Sigmoid colon (tissue), 7 donors: Measurements from ENCODE around the gene SPEF1. TPM values are rescaled to one million over a fixed set of nuclear protein-coding genes. Genes with fewer than 3 reads are reported as not detected.

Experiments
- DNase-seq: peaks from one replicate; pipeline ENCODE4 v3.0.0-alpha.2; 2019
- H3K27ac ChIP-seq, 4 donors: fragments of 200-600 bp; sonication (generic); one replicate each; pipeline ENCODE4 v1.5.1; 2016 to 2019; ENCODE audit warnings: mild to moderate bottlenecking in 1 of 4
- H3K27me3 ChIP-seq, 3 donors: fragments of 200-600 bp; sonication (generic); one replicate each; pipeline ENCODE4 v1.5.1; 2019; ENCODE audit warnings: mild to moderate bottlenecking in 1 of 3
- H3K36me3 ChIP-seq, 4 donors: fragments of 200-600 bp; sonication (generic); one replicate each; pipeline ENCODE4 v1.5.1; 2016 to 2019
- H3K4me1 ChIP-seq, 4 donors: fragments of 200-600 bp; sonication (generic); one replicate each; pipeline ENCODE4 v1.5.1; 2017 to 2019
- H3K4me3 ChIP-seq, 4 donors: fragments of 200-600 bp; sonication (generic); one replicate each; pipeline ENCODE4 v1.5.1; 2017 to 2019; ENCODE audit warnings: mild to moderate bottlenecking in 2 of 4, moderate library complexity in 1 of 4
- H3K9me3 ChIP-seq, 4 donors: fragments of 200-600 bp in 3 of 4; sonication (generic) in 3 of 4; one replicate each; pipeline versions ENCODE4 v1.5.1 to v1.6.1; 2013 to 2019
- CTCF ChIP-seq, 4 experiments: fragments of 450-650 bp in 3 of 4; fragments of 200-600 bp in 1 of 4; IDR thresholded peaks; one replicate each; pipeline ENCODE4 v1.5.1; 2016 to 2019; ENCODE audit warnings: antibody characterized with exemption in 4 of 4, mild to moderate bottlenecking in 3 of 4, moderate library complexity in 2 of 4
- EP300 ChIP-seq, 4 donors: sonication (generic); formaldehyde crosslinking; IDR thresholded peaks; one replicate each; pipeline ENCODE4 v1.6.1; 2017; ENCODE audit warnings: antibody characterized with exemption in 4 of 4
- POLR2A ChIP-seq, 2 donors: fragments of 450-650 bp; IDR thresholded peaks; one replicate each; pipeline ENCODE4 v1.6.1; 2016; ENCODE audit warnings: antibody characterized with exemption in 2 of 2, mild to moderate bottlenecking in 2 of 2, moderate library complexity in 2 of 2
- POLR2AphosphoS5 ChIP-seq, 4 donors: sonication (generic); formaldehyde crosslinking; IDR thresholded peaks; one replicate each; pipeline ENCODE4 v1.6.1; 2017; ENCODE audit warnings: antibody characterized with exemption in 4 of 4
- WGBS, 2 donors: extraction: QIAGEN DNeasy Blood & Tissue Kit; methylation state at CpG; one replicate each; pipeline ENCODE4 v1.1.7; 2013; 5-methylcytosine and 5-hydroxymethylcytosine counted together
- intact Hi-C: fragments of 100-400 bp; cut with DNase I; formaldehyde crosslinking; loops from one replicate; pipeline ENCODE4 v1.15.1; 2023
- polyA plus RNA-seq, 3 donors: library from polyadenylated mRNA; stranded (reverse); fragments of 200-250 nt; gene quantifications; one replicate each; pipeline ENCODE4 v1.2.3, GENCODE V29; 2013
- total RNA-seq, 4 donors: library from RNA; depleted of rRNA; stranded (reverse); fragments of >200 nt; gene quantifications; one replicate each; pipeline ENCODE4 v1.1.0, GENCODE V29; 2016
- donor health status: healthy with polysubstance abuse.
- donor health status: Bipolar disorder and iron deficiency.
- donor health status: healthy.

Gene SPEF1
- total and polyA plus RNA-seq, 7 donors, result 0.12 to 0.81 TPM; not detected in 5

GRCh38 chr20:3777381-3777715 lies 3.9 kb downstream of the SPEF1 start:
- no peaks in the 10 kb centered on the region for H3K27me3 ChIP-seq
- peak overlapping the region in 3 of 4 donors; percentile 47 to 54 (median 48) for H3K27ac ChIP-seq
- H3K9me3 ChIP-seq, result no peaks in the 10 kb centered on the region

GRCh38 chr20:3775457-3776108 lies 5.7 kb downstream of the SPEF1 start:
- intact Hi-C loops, result no loop called here
- Histone ChIP-seq H3K4me1 (peaks cover 0 to 20% (median 16%) of the 10 kb centered on the region in 4 donors), H3K4me3 (no peak overlapping the region), H3K27me3 (no peaks in the 10 kb centered on the region), H3K27ac (no peak overlapping the region), H3K36me3 (no peaks in the 10 kb centered on the region), H3K9me3 (no peaks in the 10 kb centered on the region)
- 90 to 91% methylated on average over 4 of the region's 4 CpGs for WGBS, 2 donors
- DNase-seq, result no peak
- TF ChIP-seq POLR2A (IDR thresholded peaks at IDR 0.05) (no peak), POLR2AphosphoS5 (IDR thresholded peaks at IDR 0.05) (no peak), EP300 (IDR thresholded peaks at IDR 0.05) (no peak), CTCF (IDR thresholded peaks at IDR 0.05) (no peak)

More at GRCh38 chr20:3777381-3777715, 3.9 kb downstream of the SPEF1 start:
- H3K4me1 ChIP-seq, result peaks cover 0 to 31% (median 24%) of the 10 kb centered on the region in 4 donors
- 10 to 11% methylated on average over 16 of the region's 16 CpGs for WGBS, 2 donors
- no peak for TF ChIP-seq CTCF (IDR thresholded peaks at IDR 0.05)
- no peak for TF ChIP-seq EP300 (IDR thresholded peaks at IDR 0.05)
- TF ChIP-seq POLR2AphosphoS5 (IDR thresholded peaks at IDR 0.05), result no peak
- no peak for TF ChIP-seq POLR2A (IDR thresholded peaks at IDR 0.05)
- DNase-seq, result no peak
- no peaks in the 10 kb centered on the region for H3K36me3 ChIP-seq
- peak overlapping the region; percentile 36 to 59 (median 48) for H3K4me3 ChIP-seq
- intact Hi-C loops, result no loop called here

DNA sequence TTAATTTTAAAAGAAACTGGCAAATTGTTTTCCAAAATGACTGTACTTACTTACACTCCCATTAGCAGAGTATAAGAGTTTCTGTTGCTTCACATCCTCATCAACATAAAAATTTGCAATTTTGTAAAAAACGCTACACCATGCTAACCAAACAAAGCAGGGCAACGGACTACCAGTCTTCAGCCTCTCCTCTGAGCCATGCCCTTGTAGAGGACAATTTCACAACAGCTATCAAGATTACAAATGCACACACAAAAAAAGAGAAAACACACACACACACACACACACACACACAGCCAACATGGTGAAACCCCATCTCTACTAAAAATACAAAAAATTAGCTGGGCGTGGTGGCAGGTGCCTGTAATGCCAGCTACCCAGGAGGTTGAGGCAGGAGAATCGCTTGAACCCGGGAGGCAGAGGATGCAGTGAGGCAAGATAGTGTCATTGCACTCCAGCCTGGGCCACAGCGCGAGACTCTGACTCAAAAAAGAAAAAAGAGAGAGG lies 9.6 kb downstream of the SPEF1 start:
- WGBS, 2 donors, result 78 to 83% methylated on average over 7 of the region's 7 CpGs
- H3K27me3 ChIP-seq, result no peaks in the 10 kb centered on the region
- TF ChIP-seq POLR2AphosphoS5 (IDR thresholded peaks at IDR 0.05) (no peak), POLR2A (IDR thresholded peaks at IDR 0.05) (no peak), EP300 (IDR thresholded peaks at IDR 0.05) (no peak), CTCF (IDR thresholded peaks at IDR 0.05) (no peak)
- peaks cover 0 to 24% (median 20%) of the 10 kb centered on the region in 4 donors for H3K4me1 ChIP-seq
- H3K9me3 ChIP-seq, result no peaks in the 10 kb centered on the region
- DNase-seq, result no peak
- H3K4me3 ChIP-seq, result no peak overlapping the region
- no peaks in the 10 kb centered on the region for H3K36me3 ChIP-seq
- intact Hi-C loops, result no loop called here
- no peak overlapping the region for H3K27ac ChIP-seq

DNA sequence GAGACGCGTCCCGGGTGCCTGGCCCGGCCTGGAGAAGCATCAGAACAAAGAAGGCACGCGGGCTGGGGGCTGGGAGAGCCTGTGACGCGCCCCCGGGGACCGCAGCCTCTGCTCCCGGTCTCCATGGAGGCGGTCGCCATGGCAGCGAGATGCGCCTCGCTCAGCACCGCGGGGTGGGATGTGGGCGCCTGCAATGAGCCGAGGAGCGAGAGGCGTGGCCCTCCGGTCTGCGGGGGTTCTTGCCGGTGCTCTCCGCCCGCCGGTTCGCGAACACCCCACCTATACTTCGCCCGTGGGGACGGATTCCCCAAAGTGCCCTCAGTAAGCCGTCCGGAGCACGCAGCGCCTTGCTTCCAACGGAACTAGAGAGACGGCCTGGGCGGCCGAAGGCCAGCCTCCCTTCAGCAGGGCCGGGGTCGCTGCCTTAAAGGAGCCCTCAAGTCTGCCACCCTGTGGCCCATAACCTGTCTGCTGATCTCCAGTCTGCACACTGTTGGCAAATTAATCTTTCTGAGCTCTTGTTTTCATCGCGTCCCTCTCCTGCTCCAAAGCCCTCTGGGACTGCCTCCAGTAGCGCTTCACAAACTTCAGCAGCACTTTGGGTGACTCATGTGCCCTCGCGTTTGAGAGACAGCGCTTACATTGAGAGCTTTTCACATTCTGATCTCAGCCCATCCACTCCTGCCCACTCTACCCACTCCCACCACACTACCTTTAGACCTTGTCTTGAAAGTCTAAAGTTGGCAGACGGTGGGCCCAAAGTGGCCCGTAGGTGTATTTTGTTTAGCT lies 12.7 kb downstream of the SPEF1 start:
- H3K27me3 ChIP-seq, result no peaks in the 10 kb centered on the region
- H3K9me3 ChIP-seq, result no peaks in the 10 kb centered on the region
- H3K4me1 ChIP-seq, result peaks cover 0 to 54% (median 49%) of the 10 kb centered on the region in 4 donors
- peak; percentile 91 for DNase-seq
- TF ChIP-seq POLR2A (IDR thresholded peaks at IDR 0.05), result no peak
- peak in 2 of 4 donors; percentile 34 for TF ChIP-seq POLR2AphosphoS5 (IDR thresholded peaks at IDR 0.05)
- TF ChIP-seq CTCF (IDR thresholded peaks at IDR 0.05), result peak in 2 of 4 experiments; percentile 16 to 48
- TF ChIP-seq EP300 (IDR thresholded peaks at IDR 0.05), result no peak
- peak overlapping the region; percentile 78 to 92 (median 88) for H3K4me3 ChIP-seq
- H3K36me3 ChIP-seq, result no peaks in the 10 kb centered on the region
- intact Hi-C loops, result loop anchor here (5.0 kb wide), 1 partner anchor 91 kb away; no protein-coding TSS in a partner anchor
- 2% methylated on average over 51 of the region's 51 CpGs for WGBS, 2 donors
- H3K27ac ChIP-seq, result peak overlapping the region; percentile 91 to 96 (median 92)
